ENCODE results near the gene RLN3.

GRCh38 chr19:14021474-14021873 is 6.5 kb upstream of the RLN3 start:
- TF ChIP-seq SIN3A (conservative IDR thresholded peaks at IDR 0.05 in 1 of 2, IDR thresholded peaks at IDR 0.05 in 1 of 2; ENCODE audit: low read depth in 1 of 2, low read length in 2 of 2), result no peak
- no peak for TF ChIP-seq POLR2A (IDR thresholded peaks at IDR 0.05; ENCODE audit: control extremely low read depth in 1 of 2, low read depth in 2 of 2, low read length in 2 of 2)
- TF ChIP-seq CTCF (IDR thresholded peaks at IDR 0.05; ENCODE audit: control extremely low read depth in 1 of 3, insufficient read depth in 1 of 3, low read depth in 1 of 3, low read length in 3 of 3), result no peak
- no peak for TF ChIP-seq RNF2 (IDR thresholded peaks at IDR 0.05; ENCODE audit: borderline replicate concordance, low read depth, low read length, missing control alignments, poor library complexity, severe bottlenecking)
- TF ChIP-seq PHF8 (conservative IDR thresholded peaks at IDR 0.05; ENCODE audit: low read depth, low read length), result no peak
- no peak for TF ChIP-seq RFX5 (IDR thresholded peaks at IDR 0.05; ENCODE audit: borderline replicate concordance, low read depth, low read length)
- no peak for TF ChIP-seq TAF1 (IDR thresholded peaks at IDR 0.05; ENCODE audit: low read depth, low read length)
- TF ChIP-seq POLR2AphosphoS5 (IDR thresholded peaks at IDR 0.05; ENCODE audit: low read depth, low read length), result no peak
- no peak for TF ChIP-seq SIX5 (IDR thresholded peaks at IDR 0.05; ENCODE audit: low read depth, low read length)
- TF ChIP-seq RAD21 (IDR thresholded peaks at IDR 0.05 in 1 of 2, conservative IDR thresholded peaks at IDR 0.05 in 1 of 2; ENCODE audit: low read depth in 2 of 2, low read length in 2 of 2), result no peak
- TF ChIP-seq EP300 (IDR thresholded peaks at IDR 0.05; ENCODE audit: borderline replicate concordance in 1 of 2, low read depth in 2 of 2, low read length in 2 of 2), result no peak
- no peak for TF ChIP-seq JUN (IDR thresholded peaks at IDR 0.05; ENCODE audit: low read depth, low read length)
- no peak for TF ChIP-seq TEAD4 (IDR thresholded peaks at IDR 0.05; ENCODE audit: low read depth, low read length)
